ENCODE data around the gene TMEM185A.

Gene TMEM185A

GRCh38 chrX:149647505-149647904 lies 15.9 kb upstream of the TMEM185A start:
- H3K4me2 ChIP-seq, result no peak overlapping the region
- H3K9me3 ChIP-seq, result peaks cover 4% of the 10 kb centered on the region; the same call in 1 of the 2 replicates
- no peak for TF ChIP-seq Cebpa-rat (IDR thresholded peaks at IDR 0.05)
- H3K27me3 ChIP-seq, result no peaks in the 10 kb centered on the region
- H3K27ac ChIP-seq, result no peak overlapping the region
- no peaks in the 10 kb centered on the region for H3K36me3 ChIP-seq
- H4K20me1 ChIP-seq, result no peaks in the 10 kb centered on the region
- H3K4me3 ChIP-seq, result no peak overlapping the region
- H3K4me1 ChIP-seq, result no peaks in the 10 kb centered on the region
- no peak overlapping the region for H3K9ac ChIP-seq

- H3K4me3 ChIP-seq, result no peak overlapping the region
- TF ChIP-seq Cebpa-rat (IDR thresholded peaks at IDR 0.05), result no peak
- no peaks in the 10 kb centered on the region for H3K36me3 ChIP-seq
- H3K9ac ChIP-seq, result no peak overlapping the region
- no peaks in the 10 kb centered on the region for H3K4me1 ChIP-seq
- no peaks in the 10 kb centered on the region for H3K27me3 ChIP-seq
- H4K20me1 ChIP-seq, result no peaks in the 10 kb centered on the region
- no peaks in the 10 kb centered on the region; the same call in 1 of the 2 replicates for H3K9me3 ChIP-seq
- no peak overlapping the region for H3K27ac ChIP-seq
- no peak overlapping the region for H3K4me2 ChIP-seq
Measured at GRCh38 chrX:149643496-149643895, 11.9 kb upstream of the TMEM185A start.

- H3K9ac ChIP-seq, result no peak overlapping the region
- no peak overlapping the region for H3K4me3 ChIP-seq
- no peak overlapping the region for H3K4me2 ChIP-seq
- no peaks in the 10 kb centered on the region for H3K36me3 ChIP-seq
- no peaks in the 10 kb centered on the region for H3K4me1 ChIP-seq
- TF ChIP-seq Cebpa-rat (IDR thresholded peaks at IDR 0.05), result no peak
- no peaks in the 10 kb centered on the region for H3K27me3 ChIP-seq
- H3K9me3 ChIP-seq, result peaks cover 12% of the 10 kb centered on the region
- H4K20me1 ChIP-seq, result no peaks in the 10 kb centered on the region
- H3K27ac ChIP-seq, result no peak overlapping the region
Measured at GRCh38 chrX:149641835-149642234, 10.2 kb upstream of the TMEM185A start.

GRCh38 chrX:149641432-149641831 lies 9.8 kb upstream of the TMEM185A start:
- no peaks in the 10 kb centered on the region for H3K27me3 ChIP-seq
- H4K20me1 ChIP-seq, result no peaks in the 10 kb centered on the region
- H3K4me2 ChIP-seq, result no peak overlapping the region
- no peaks in the 10 kb centered on the region for H3K4me1 ChIP-seq
- no peak overlapping the region for H3K9ac ChIP-seq
- no peaks in the 10 kb centered on the region for H3K36me3 ChIP-seq
- no peak overlapping the region for H3K4me3 ChIP-seq
- peaks cover 15% of the 10 kb centered on the region for H3K9me3 ChIP-seq
- no peak for TF ChIP-seq Cebpa-rat (IDR thresholded peaks at IDR 0.05)
- no peak overlapping the region for H3K27ac ChIP-seq

- Histone ChIP-seq H3K9me3 (peaks cover 15% of the 10 kb centered on the region), H3K36me3 (no peaks in the 10 kb centered on the region), H3K27me3 (no peaks in the 10 kb centered on the region), H3K9ac (no peak overlapping the region), H3K27ac (no peak overlapping the region), H3K4me1 (no peaks in the 10 kb centered on the region), H4K20me1 (no peaks in the 10 kb centered on the region), H3K4me2 (no peak overlapping the region), H3K4me3 (no peak overlapping the region)
- TF ChIP-seq Cebpa-rat (IDR thresholded peaks at IDR 0.05), result no peak
Measured at GRCh38 chrX:149639568-149639967, 8.0 kb upstream of the TMEM185A start.

- Histone ChIP-seq H3K27me3 (no peaks in the 10 kb centered on the region), H3K4me2 (no peak overlapping the region), H3K36me3 (no peaks in the 10 kb centered on the region), H3K9me3 (peaks cover 15% of the 10 kb centered on the region), H3K9ac (no peak overlapping the region), H4K20me1 (no peaks in the 10 kb centered on the region), H3K4me3 (no peak overlapping the region), H3K27ac (no peak overlapping the region), H3K4me1 (no peaks in the 10 kb centered on the region)
- no peak for TF ChIP-seq Cebpa-rat (IDR thresholded peaks at IDR 0.05)
Measured at GRCh38 chrX:149638860-149639259, 7.3 kb upstream of the TMEM185A start.

GRCh38 chrX:149633511-149633910 lies 1.9 kb upstream of the TMEM185A start:
- no peak overlapping the region for H3K9ac ChIP-seq
- H3K27me3 ChIP-seq, result no peaks in the 10 kb centered on the region
- no peak overlapping the region for H3K4me2 ChIP-seq
- H3K27ac ChIP-seq, result no peak overlapping the region
- peaks cover 19% of the 10 kb centered on the region for H3K9me3 ChIP-seq
- no peaks in the 10 kb centered on the region for H3K36me3 ChIP-seq
- H3K4me3 ChIP-seq, result no peak overlapping the region
- TF ChIP-seq Cebpa-rat (IDR thresholded peaks at IDR 0.05), result no peak
- peaks cover 22% of the 10 kb centered on the region; the same call in 1 of the 2 replicates for H4K20me1 ChIP-seq
- peaks cover 10% of the 10 kb centered on the region for H3K4me1 ChIP-seq

GRCh38 chrX:149630681-149631233 lies 835 bp downstream of the TMEM185A start:
- TF ChIP-seq Cebpa-rat (IDR thresholded peaks at IDR 0.05), result no peak
- H3K9me3 ChIP-seq, result 0 out of 2 replicates have a peak, but pooled peaks cover 4% of the 10 kb centered on the region
- H3K4me1 ChIP-seq, result peaks cover 10% of the 10 kb centered on the region
- H3K27me3 ChIP-seq, result no peaks in the 10 kb centered on the region
- H3K27ac ChIP-seq, result peak overlapping the region; percentile 68
- peak overlapping the region; percentile 69 for H3K4me2 ChIP-seq
- H4K20me1 ChIP-seq, result peaks cover 48% of the 10 kb centered on the region; the same call in 1 of the 2 replicates
- peak overlapping the region; percentile 81 for H3K9ac ChIP-seq
- H3K4me3 ChIP-seq, result peak overlapping the region; percentile 81
- no peaks in the 10 kb centered on the region for H3K36me3 ChIP-seq

- H3K4me3 ChIP-seq, result peak overlapping the region; percentile 81
- H4K20me1 ChIP-seq, result peaks cover 57% of the 10 kb centered on the region
- H3K36me3 ChIP-seq, result no peaks in the 10 kb centered on the region
- no peak overlapping the region for H3K9ac ChIP-seq
- peak overlapping the region; percentile 69 for H3K4me2 ChIP-seq
- TF ChIP-seq Cebpa-rat (IDR thresholded peaks at IDR 0.05), result no peak
- H3K4me1 ChIP-seq, result peaks cover 10% of the 10 kb centered on the region
- 0 out of 2 replicates have a peak, but pooled peaks cover 4% of the 10 kb centered on the region for H3K9me3 ChIP-seq
- no peak overlapping the region for H3K27ac ChIP-seq
- no peaks in the 10 kb centered on the region for H3K27me3 ChIP-seq
Measured at GRCh38 chrX:149629730-149630387, 1.7 kb downstream of the TMEM185A start.

GRCh38 chrX:149628768-149629167 lies 2.8 kb downstream of the TMEM185A start:
- Histone ChIP-seq H4K20me1 (peaks cover 67% of the 10 kb centered on the region), H3K9me3 (0 out of 2 replicates have a peak, but pooled peaks cover 4% of the 10 kb centered on the region), H3K27ac (no peak overlapping the region), H3K36me3 (no peaks in the 10 kb centered on the region), H3K9ac (no peak overlapping the region), H3K4me1 (peaks cover 10% of the 10 kb centered on the region), H3K27me3 (no peaks in the 10 kb centered on the region), H3K4me2 (no peak overlapping the region), H3K4me3 (no peak overlapping the region)
- no peak for TF ChIP-seq Cebpa-rat (IDR thresholded peaks at IDR 0.05)
